H9 (cell line): ENCODE data around the gene DNM2. TPM values are rescaled to one million over a fixed set of nuclear protein-coding genes. Genes with fewer than 3 reads are reported as not detected.

Experiments
- DNase-seq: peaks from one replicate; pipeline ENCODE4 v3.0.0-alpha.2; 2017
- H2AFZ ChIP-seq: one replicate; pipeline ENCODE4 v1.6.1; 2013; ENCODE audit warnings: mild to moderate bottlenecking, low read length, control low read depth, moderate library complexity
- H2AK5ac ChIP-seq: 2 replicates; pipeline ENCODE4 v1.6.1; 2013; ENCODE audit warnings: low read length, control low read depth, mixed read lengths; ENCODE audit not compliant: insufficient read length
- H2BK120ac ChIP-seq: one replicate; pipeline ENCODE4 v1.6.1; 2013; ENCODE audit warnings: low read depth, mild to moderate bottlenecking, low read length, control low read depth, inconsistent platforms; ENCODE audit not compliant: poor library complexity, severe bottlenecking
- H2BK12ac ChIP-seq: 2 replicates; pipeline ENCODE4 v1.6.1; 2013; ENCODE audit warnings: low read length, control low read depth, mixed read lengths, low read depth; ENCODE audit not compliant: insufficient read length
- H2BK15ac ChIP-seq: 2 replicates; pipeline ENCODE4 v1.6.1; 2013; ENCODE audit warnings: low read depth, low read length, control low read depth
- H2BK20ac ChIP-seq: one replicate; pipeline ENCODE4 v1.6.1; 2013; ENCODE audit warnings: low read depth, mild to moderate bottlenecking, low read length, control low read depth, inconsistent platforms; ENCODE audit not compliant: poor library complexity, severe bottlenecking
- H2BK5ac ChIP-seq: 2 replicates; pipeline ENCODE4 v1.6.1; 2013; ENCODE audit warnings: low read length, control low read depth, mixed read lengths; ENCODE audit not compliant: insufficient read length
- H3K14ac ChIP-seq: 2 replicates; pipeline ENCODE4 v1.6.1; 2013; ENCODE audit warnings: low read length, control low read depth; ENCODE audit not compliant: insufficient read depth
- H3K18ac ChIP-seq: 2 replicates; pipeline ENCODE4 v1.6.1; 2013; ENCODE audit warnings: low read depth, mild to moderate bottlenecking, mixed read lengths, low read length, control low read depth; ENCODE audit not compliant: insufficient read length
- H3K23ac ChIP-seq: 2 replicates; pipeline ENCODE4 v1.6.1; 2013; ENCODE audit warnings: low read length, control low read depth, mixed read lengths, low read depth; ENCODE audit not compliant: insufficient read length
- H3K23me2 ChIP-seq: 2 replicates; pipeline ENCODE4 v1.6.1; 2013; ENCODE audit warnings: low read depth, mild to moderate bottlenecking, mixed read lengths, low read length, control low read depth; ENCODE audit not compliant: insufficient read length, poor library complexity, severe bottlenecking
- H3K27ac ChIP-seq: 2 replicates; pipeline ENCODE4 v1.5.1; 2013; ENCODE audit warnings: low read length, control low read depth, mixed read lengths, low read depth; ENCODE audit not compliant: insufficient read length
- H3K27me3 ChIP-seq: 2 replicates; pipeline ENCODE4 v1.6.1; 2013; ENCODE audit warnings: low read length, control low read depth, inconsistent platforms; ENCODE audit not compliant: insufficient read depth
- H3K4ac ChIP-seq: 2 replicates; pipeline ENCODE4 v1.6.1; 2013; ENCODE audit warnings: low read depth, mild to moderate bottlenecking, control low read depth, inconsistent platforms, low read length, moderate library complexity
- H3K4me1 ChIP-seq: 2 replicates; pipeline ENCODE4 v1.6.1; 2013; ENCODE audit warnings: low read length, control low read depth, inconsistent platforms; ENCODE audit not compliant: insufficient read depth
- H3K4me2 ChIP-seq: 2 replicates; pipeline ENCODE4 v1.6.1; 2013; ENCODE audit warnings: low read length, control low read depth, mixed read lengths; ENCODE audit not compliant: insufficient read length, insufficient read depth
- H3K56ac ChIP-seq: 2 replicates; pipeline ENCODE4 v1.6.1; 2013; ENCODE audit warnings: low read depth, mild to moderate bottlenecking, mixed read lengths, low read length, control low read depth; ENCODE audit not compliant: insufficient read length
- H3K79me1 ChIP-seq: 2 replicates; pipeline ENCODE4 v1.6.1; 2013; ENCODE audit warnings: low read depth, mild to moderate bottlenecking, moderate library complexity, low read length, control low read depth, inconsistent platforms; ENCODE audit not compliant: insufficient read depth, poor library complexity, severe bottlenecking
- H3K79me2 ChIP-seq: 2 replicates; pipeline ENCODE4 v1.6.1; 2013; ENCODE audit warnings: low read length, control low read depth, inconsistent platforms; ENCODE audit not compliant: insufficient read depth
- H3K9ac ChIP-seq: 2 replicates; pipeline ENCODE4 v1.6.1; 2013; ENCODE audit warnings: low read length, control low read depth, mixed read lengths; ENCODE audit not compliant: insufficient read length; ENCODE audit errors: extremely low read depth
- H3K9me3 ChIP-seq: one replicate; pipeline ENCODE4 v1.6.1; 2013; ENCODE audit warnings: low read depth, low read length, inconsistent platforms; ENCODE audit not compliant: control insufficient read depth
- H3T11ph ChIP-seq: one replicate; pipeline ENCODE4 v1.6.1; 2013; ENCODE audit warnings: mild to moderate bottlenecking, low read length, control low read depth, inconsistent platforms
- H4K20me1 ChIP-seq: one replicate; pipeline ENCODE4 v1.6.1; 2013; ENCODE audit not compliant: control insufficient read depth, insufficient read length, insufficient read depth
- H4K5ac ChIP-seq: 2 replicates; pipeline ENCODE4 v1.6.1; 2013; ENCODE audit warnings: low read depth, mild to moderate bottlenecking, mixed read lengths, low read length, control low read depth; ENCODE audit not compliant: insufficient read length
- H4K8ac ChIP-seq: replicated peaks from 2 replicates; pipeline ENCODE4 v1.6.1; 2013; ENCODE audit warnings: low read length, control low read depth, mixed read lengths, low read depth; ENCODE audit not compliant: insufficient read length
- H4K91ac ChIP-seq: 2 replicates; pipeline ENCODE4 v1.6.1; 2013; ENCODE audit warnings: low read depth, mild to moderate bottlenecking, moderate library complexity, mixed read lengths, low read length, control low read depth; ENCODE audit not compliant: insufficient read length
- H3K27ac Mint-ChIP-seq, 3 experiments: 2 replicates in 2 of 3; 3 replicates in 1 of 3; pipeline ENCODE4 v1.8.0; 2020 to 2021; ENCODE audit warnings: mixed read lengths in 3 of 3, mild to moderate bottlenecking in 1 of 3, moderate library complexity in 1 of 3
- H3K27me3 Mint-ChIP-seq: 2 replicates; pipeline ENCODE4 v1.8.0; 2021; ENCODE audit warnings: low read depth, mild to moderate bottlenecking, moderate library complexity, mixed read lengths
- H3K36me3 Mint-ChIP-seq, 3 experiments: 2 replicates in 2 of 3; 3 replicates in 1 of 3; pipeline ENCODE4 v1.8.0; 2020 to 2021; ENCODE audit warnings: low read depth in 3 of 3, mixed read lengths in 3 of 3; ENCODE audit not compliant: insufficient read depth in 1 of 3
- H3K4me1 Mint-ChIP-seq, 2 experiments: 2 replicates each; pipeline ENCODE4 v1.8.0; 2020; ENCODE audit warnings: mixed read lengths in 2 of 2
- H3K4me3 Mint-ChIP-seq, 2 experiments: 2 replicates in 1 of 2; 3 replicates in 1 of 2; pipeline ENCODE4 v1.8.0; 2020 to 2021; ENCODE audit warnings: mild to moderate bottlenecking in 2 of 2, mixed read lengths in 2 of 2, moderate library complexity in 1 of 2
- H3K9me3 Mint-ChIP-seq, 2 experiments: 2 replicates in 1 of 2; 3 replicates in 1 of 2; pipeline ENCODE4 v1.8.0; 2020; ENCODE audit warnings: mild to moderate bottlenecking in 2 of 2, mixed read lengths in 2 of 2, moderate library complexity in 1 of 2
- CTCF ChIP-seq: fragments of 200-600 bp; sonication (generic); conservative IDR thresholded peaks from 3 replicates; pipeline ENCODE4 v1.8.0; 2021; ENCODE audit warnings: antibody characterized with exemption, mild to moderate bottlenecking
- WGBS: extraction: QIAGEN DNeasy Blood & Tissue Kit; methylation state at CpG from one replicate; pipeline ENCODE4 v1.1.7; 2013; ENCODE audit warnings: missing lambda C conversion rate, low lambda C conversion rate, mixed read lengths; ENCODE audit not compliant: insufficient read length; ENCODE audit errors: extremely low coverage; 5-methylcytosine and 5-hydroxymethylcytosine counted together
- total RNA-seq: library from RNA; stranded (reverse); gene quantifications from 2 replicates; pipeline ENCODE4 v1.2.1, GENCODE V29; 2021

The DNM2 gene
- total RNA-seq, 1 experiment from 2014 or later, result 152 TPM

- H3K9me3 ChIP-seq, result no peaks in the 10 kb centered on the region
- no peak overlapping the region for H3K18ac ChIP-seq
- no peaks in the 10 kb centered on the region for H3K27me3 ChIP-seq
- no peak overlapping the region for H3K4me3 Mint-ChIP-seq
- H3K4ac ChIP-seq, result no peak overlapping the region
- no peak overlapping the region for H4K5ac ChIP-seq
- no peak overlapping the region for H2AFZ ChIP-seq
- no peaks in the 10 kb centered on the region for H3K9me3 Mint-ChIP-seq
- H3K27me3 Mint-ChIP-seq, result no peaks in the 10 kb centered on the region
- H4K8ac ChIP-seq, result no peak overlapping the region
- no peak overlapping the region for H2BK15ac ChIP-seq
- H3K23ac ChIP-seq, result no peak overlapping the region
- TF ChIP-seq CTCF, result no peak
- peaks cover 11 to 38% (median 27%) of the 10 kb centered on the region in 3 experiments; a peak in 6 of 7 replicates for H3K36me3 Mint-ChIP-seq
- no peaks in the 10 kb centered on the region; the same call in 1 of the 2 replicates for H3K4me1 ChIP-seq
- H3K4me2 ChIP-seq, result no peak overlapping the region
- H3K4me1 Mint-ChIP-seq, result peaks cover 12% of the 10 kb centered on the region in 2 experiments; a peak in 3 of 4 replicates
- H2BK5ac ChIP-seq, result no peak overlapping the region
- WGBS, result no CpG with 5 or more reads among the region's 5 CpGs
- no peak overlapping the region for H2AK5ac ChIP-seq
- H3K27ac Mint-ChIP-seq, result no peak overlapping the region; a peak in 1 of 7 replicates
- H2BK120ac ChIP-seq, result no peak overlapping the region
- H3K23me2 ChIP-seq, result no peaks in the 10 kb centered on the region
- H3K56ac ChIP-seq, result no peak overlapping the region
- H3K9ac ChIP-seq, result no peak overlapping the region
- H3K27ac ChIP-seq, result no peak overlapping the region
- H3K79me1 ChIP-seq, result no peaks in the 10 kb centered on the region
- no peak overlapping the region for H3T11ph ChIP-seq
- no peak overlapping the region for H2BK12ac ChIP-seq
- no peaks in the 10 kb centered on the region for H4K20me1 ChIP-seq
- H4K91ac ChIP-seq, result no peak overlapping the region
- H3K79me2 ChIP-seq, result no peaks in the 10 kb centered on the region
- no peak for DNase-seq
- H2BK20ac ChIP-seq, result no peak overlapping the region
- no peak overlapping the region for H3K14ac ChIP-seq
These were observed 45.5 kb downstream of the DNM2 start for GRCh38 chr19:10763411-10763810.
